ENCODE data around the gene SURF4. TPM values are rescaled to one million over a fixed set of nuclear protein-coding genes. Genes with fewer than 3 reads are reported as not detected.
A peak's percentile ranks its signal among the peaks of the same experiment; 100 is the strongest.

SURF4 gene
- total and polyA plus RNA-seq, 2 of the 13 experiments (the other 11 are each of a cell fraction or from before 2014, with no cell fraction given), result 220 to 265 TPM

DNA sequence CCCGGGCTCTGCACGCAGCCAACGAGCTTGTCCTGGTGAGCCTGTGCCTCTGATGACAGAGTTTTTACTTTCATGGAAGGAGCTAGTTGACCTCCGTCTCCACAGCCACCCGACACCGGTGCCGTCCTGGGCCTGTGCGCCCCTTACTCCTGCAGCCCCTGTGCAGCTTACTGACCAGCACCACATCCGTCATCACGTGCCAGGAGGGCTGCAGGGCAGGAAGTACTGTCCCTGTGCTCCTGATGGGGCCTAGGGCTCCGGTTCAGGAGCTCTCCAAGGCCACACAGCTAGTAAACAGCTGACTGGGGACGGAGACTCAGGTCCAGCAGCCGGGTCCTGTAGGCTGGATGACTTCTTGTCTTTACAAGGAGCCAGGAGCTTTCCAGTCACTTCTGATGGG is 10.5 kb upstream of the SURF4 start (continued):
- TF ChIP-seq, protein P1, sequence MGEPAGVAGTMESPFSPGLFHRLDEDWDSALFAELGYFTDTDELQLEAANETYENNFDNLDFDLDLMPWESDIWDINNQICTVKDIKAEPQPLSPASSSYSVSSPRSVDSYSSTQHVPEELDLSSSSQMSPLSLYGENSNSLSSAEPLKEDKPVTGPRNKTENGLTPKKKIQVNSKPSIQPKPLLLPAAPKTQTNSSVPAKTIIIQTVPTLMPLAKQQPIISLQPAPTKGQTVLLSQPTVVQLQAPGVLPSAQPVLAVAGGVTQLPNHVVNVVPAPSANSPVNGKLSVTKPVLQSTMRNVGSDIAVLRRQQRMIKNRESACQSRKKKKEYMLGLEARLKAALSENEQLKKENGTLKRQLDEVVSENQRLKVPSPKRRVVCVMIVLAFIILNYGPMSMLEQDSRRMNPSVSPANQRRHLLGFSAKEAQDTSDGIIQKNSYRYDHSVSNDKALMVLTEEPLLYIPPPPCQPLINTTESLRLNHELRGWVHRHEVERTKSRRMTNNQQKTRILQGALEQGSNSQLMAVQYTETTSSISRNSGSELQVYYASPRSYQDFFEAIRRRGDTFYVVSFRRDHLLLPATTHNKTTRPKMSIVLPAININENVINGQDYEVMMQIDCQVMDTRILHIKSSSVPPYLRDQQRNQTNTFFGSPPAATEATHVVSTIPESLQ (CRISPR knock-in tag; conservative IDR thresholded peaks at IDR 0.05), result no peak
- peak; percentile 90 for TF ChIP-seq ZBTB38 (CRISPR knock-in tag; IDR thresholded peaks at IDR 0.05)
- TF ChIP-seq, protein P2, sequence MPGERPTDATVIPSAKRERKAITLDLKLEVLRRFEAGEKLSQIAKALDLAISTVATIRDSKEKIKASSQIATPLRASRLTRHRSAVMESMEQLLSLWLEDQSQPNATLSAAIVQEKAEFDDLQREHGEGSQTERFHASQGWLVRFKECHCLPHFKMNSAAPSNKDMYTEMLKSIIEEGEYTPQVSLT (CRISPR knock-in tag; IDR thresholded peaks at IDR 0.05; ENCODE audit: borderline replicate concordance, low read depth), result no peak
- no peak for TF ChIP-seq SIX4 (CRISPR knock-in tag; IDR thresholded peaks at IDR 0.05)
- TF ChIP-seq ZC3H13 (CRISPR knock-in tag; IDR thresholded peaks at IDR 0.05), result no peak
- TF ChIP-seq ZNF496 (CRISPR knock-in tag; IDR thresholded peaks at IDR 0.05; ENCODE audit: insufficient replicate concordance), result no peak
- TF ChIP-seq KAT8 (CRISPR knock-in tag; IDR thresholded peaks at IDR 0.05), result peak; percentile 71; the same call in 1 of the 2 replicates
- no peak for TF ChIP-seq XRCC5 (optimal IDR thresholded peaks at IDR 0.05; ENCODE audit: low read length)
- TF ChIP-seq, protein P3, sequence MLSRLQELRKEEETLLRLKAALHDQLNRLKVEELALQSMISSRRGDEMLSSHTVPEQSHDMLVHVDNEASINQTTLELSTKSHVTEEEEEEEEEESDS (CRISPR knock-in tag; IDR thresholded peaks at IDR 0.05; ENCODE audit: borderline replicate concordance), result no peak
- no peak for TF ChIP-seq ZNF432 (CRISPR knock-in tag; IDR thresholded peaks at IDR 0.05; ENCODE audit: borderline replicate concordance)
- TF ChIP-seq ZSCAN29 (CRISPR knock-in tag; conservative IDR thresholded peaks at IDR 0.05), result no peak
- TF ChIP-seq ARNT2 (CRISPR knock-in tag; IDR thresholded peaks at IDR 0.05; ENCODE audit: low read depth), result no peak
- TF ChIP-seq ZNF274 (CRISPR knock-in tag; IDR thresholded peaks at IDR 0.05), result no peak
- TF ChIP-seq KLF11 (CRISPR knock-in tag; IDR thresholded peaks at IDR 0.05), result no peak
- 0 out of 2 replicates have a peak, but pooled peaks have one; percentile 14 for TF ChIP-seq SP2 (CRISPR knock-in tag; IDR thresholded peaks at IDR 0.05)
- TF ChIP-seq ZNF234 (CRISPR knock-in tag; conservative IDR thresholded peaks at IDR 0.05), result no peak
- no peak for TF ChIP-seq ZNF367 (CRISPR knock-in tag; IDR thresholded peaks at IDR 0.05; ENCODE audit: borderline replicate concordance)
- no peak for TF ChIP-seq CCAR2 (optimal IDR thresholded peaks at IDR 0.05; ENCODE audit: low read depth, low read length)
- TF ChIP-seq ZSCAN25 (CRISPR knock-in tag; IDR thresholded peaks at IDR 0.05), result peak; percentile 42; the same call in 1 of the 2 replicates
- no peak for TF ChIP-seq AKAP8 (CRISPR knock-in tag; IDR thresholded peaks at IDR 0.05)
- TF ChIP-seq, protein P4, sequence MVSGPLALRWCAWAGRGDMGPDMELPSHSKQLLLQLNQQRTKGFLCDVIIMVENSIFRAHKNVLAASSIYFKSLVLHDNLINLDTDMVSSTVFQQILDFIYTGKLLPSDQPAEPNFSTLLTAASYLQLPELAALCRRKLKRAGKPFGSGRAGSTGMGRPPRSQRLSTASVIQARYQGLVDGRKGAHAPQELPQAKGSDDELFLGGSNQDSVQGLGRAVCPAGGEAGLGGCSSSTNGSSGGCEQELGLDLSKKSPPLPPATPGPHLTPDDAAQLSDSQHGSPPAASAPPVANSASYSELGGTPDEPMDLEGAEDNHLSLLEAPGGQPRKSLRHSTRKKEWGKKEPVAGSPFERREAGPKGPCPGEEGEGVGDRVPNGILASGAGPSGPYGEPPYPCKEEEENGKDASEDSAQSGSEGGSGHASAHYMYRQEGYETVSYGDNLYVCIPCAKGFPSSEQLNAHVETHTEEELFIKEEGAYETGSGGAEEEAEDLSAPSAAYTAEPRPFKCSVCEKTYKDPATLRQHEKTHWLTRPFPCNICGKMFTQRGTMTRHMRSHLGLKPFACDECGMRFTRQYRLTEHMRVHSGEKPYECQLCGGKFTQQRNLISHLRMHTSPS (CRISPR knock-in tag; IDR thresholded peaks at IDR 0.05; ENCODE audit: low read depth), result no peak
- TF ChIP-seq, protein P5, sequence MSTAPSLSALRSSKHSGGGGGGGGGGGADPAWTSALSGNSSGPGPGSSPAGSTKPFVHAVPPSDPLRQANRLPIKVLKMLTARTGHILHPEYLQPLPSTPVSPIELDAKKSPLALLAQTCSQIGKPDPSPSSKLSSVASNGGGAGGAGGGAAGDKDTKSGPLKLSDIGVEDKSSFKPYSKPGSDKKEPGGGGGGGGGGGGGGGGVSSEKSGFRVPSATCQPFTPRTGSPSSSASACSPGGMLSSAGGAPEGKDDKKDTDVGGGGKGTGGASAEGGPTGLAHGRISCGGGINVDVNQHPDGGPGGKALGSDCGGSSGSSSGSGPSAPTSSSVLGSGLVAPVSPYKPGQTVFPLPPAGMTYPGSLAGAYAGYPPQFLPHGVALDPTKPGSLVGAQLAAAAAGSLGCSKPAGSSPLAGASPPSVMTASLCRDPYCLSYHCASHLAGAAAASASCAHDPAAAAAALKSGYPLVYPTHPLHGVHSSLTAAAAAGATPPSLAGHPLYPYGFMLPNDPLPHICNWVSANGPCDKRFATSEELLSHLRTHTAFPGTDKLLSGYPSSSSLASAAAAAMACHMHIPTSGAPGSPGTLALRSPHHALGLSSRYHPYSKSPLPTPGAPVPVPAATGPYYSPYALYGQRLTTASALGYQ (CRISPR knock-in tag; IDR thresholded peaks at IDR 0.05), result no peak
- no peak for TF ChIP-seq BORCS8-MEF2B (CRISPR knock-in tag; IDR thresholded peaks at IDR 0.05)
- no peak for TF ChIP-seq ZNF672 (CRISPR knock-in tag; IDR thresholded peaks at IDR 0.05)
- no peak for TF ChIP-seq SNAPC2 (CRISPR knock-in tag; IDR thresholded peaks at IDR 0.05)
- TF ChIP-seq STAT5B (CRISPR knock-in tag; IDR thresholded peaks at IDR 0.05), result no peak
- TF ChIP-seq YEATS4 (CRISPR knock-in tag; IDR thresholded peaks at IDR 0.05; ENCODE audit: borderline replicate concordance), result peak; percentile 69; the same call in 1 of the 2 replicates
